Activated CD8-positive, alpha-beta T cell treated with anti-CD3 and anti-CD28 coated beads, Interleukin-2, amount 10 ng/mL, durations not matched to agents 7 days and 5 days (primary cell): ENCODE results near the gene KCNJ9. TPM values are rescaled to one million over a fixed set of nuclear protein-coding genes. Genes with fewer than 3 reads are reported as not detected.

ENCODE experiments used
- ATAC-seq: fragments of 150-1000 bp; cut with Tn5 transposase; one replicate; pipeline ENCODE4 v1.10.0; 2021; ENCODE audit warnings: moderate library complexity
- CTCF ChIA-PET: fragments of 350-600 bp; sonication (Branson Sonifier 250); formaldehyde crosslinking; loops from one replicate; lab custom pipeline; 2021; ENCODE audit warnings: antibody characterized with exemption; lab: Charles Lee
- POLR2A ChIA-PET: fragments of 350-600 bp; sonication (Branson Sonifier 250); formaldehyde crosslinking; loops from one replicate; lab custom pipeline; 2021; ENCODE audit warnings: antibody characterized with exemption; lab: Charles Lee
- DNase-seq: peaks from one replicate; pipeline ENCODE4 v3.0.0-alpha.2; 2020
- H3K27ac Mint-ChIP-seq: one replicate; pipeline ENCODE4 v1.8.0; 2021; ENCODE audit warnings: mild to moderate bottlenecking, mixed read lengths
- H3K27me3 Mint-ChIP-seq: one replicate; pipeline ENCODE4 v1.8.0; 2021; ENCODE audit warnings: low read depth, mixed read lengths
- H3K36me3 Mint-ChIP-seq: one replicate; pipeline ENCODE4 v1.8.0; 2021; ENCODE audit warnings: low read depth, mixed read lengths
- H3K4me1 Mint-ChIP-seq: one replicate; pipeline ENCODE4 v1.8.0; 2021; ENCODE audit warnings: low read depth, mixed read lengths
- H3K4me3 Mint-ChIP-seq: one replicate; pipeline ENCODE4 v1.8.0; 2021; ENCODE audit warnings: mild to moderate bottlenecking, mixed read lengths
- H3K9me3 Mint-ChIP-seq: one replicate; pipeline ENCODE4 v1.8.0; 2022; ENCODE audit warnings: mixed read lengths; ENCODE audit not compliant: insufficient read depth
- total RNA-seq, 2 experiments: library from RNA; stranded (reverse); gene quantifications; one replicate each; pipeline ENCODE4 v1.2.3, GENCODE V29; 2021

The KCNJ9 gene
- total RNA-seq, 2 experiments from 2014 or later, result not detected

- ChIA-PET CTCF (interaction anchor here (1.3 to 27.5 kb wide), 4 partner anchors 11 to 59 kb away, joined by 3 to 617 read pairs (median 18); no protein-coding TSS in a partner anchor), POLR2A (no interaction called here)
- peaks cover 52% of the 10 kb centered on the region for H3K27me3 Mint-ChIP-seq
- DNase-seq (no peak), ATAC-seq (no peak)
- H3K36me3 Mint-ChIP-seq, result no peaks in the 10 kb centered on the region
- H3K9me3 Mint-ChIP-seq, result no peaks in the 10 kb centered on the region
- no peak overlapping the region for H3K27ac Mint-ChIP-seq
- H3K4me1 Mint-ChIP-seq, result peaks cover 14% of the 10 kb centered on the region
- no peak overlapping the region for H3K4me3 Mint-ChIP-seq
Observed at GRCh38 chr1:160066829-160067745, 14.3 kb upstream of the KCNJ9 start.

DNA sequence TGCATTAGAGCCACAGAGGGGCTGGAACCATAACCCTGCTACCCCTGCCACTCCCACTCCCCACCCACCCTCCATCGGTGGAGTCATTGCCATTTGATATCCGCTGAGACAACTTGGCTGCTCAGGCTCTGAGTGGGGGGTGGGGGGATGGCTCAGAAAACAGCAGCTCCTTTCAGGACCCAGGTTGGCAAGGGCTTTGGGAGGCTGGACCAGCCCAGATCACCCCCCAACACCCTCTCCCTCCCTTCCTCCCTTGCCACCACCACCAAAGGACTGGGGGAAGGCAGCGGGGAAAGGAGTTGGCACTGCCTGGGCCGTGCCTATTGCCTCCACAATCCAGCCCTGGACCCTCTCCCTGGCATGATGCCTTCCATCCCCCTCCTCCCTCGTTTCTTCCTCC, 13.1 kb upstream of the KCNJ9 start:
- ChIA-PET CTCF (interaction anchor here (1.3 to 27.5 kb wide), 4 partner anchors 10 to 60 kb away, joined by 3 to 617 read pairs (median 18); no protein-coding TSS in a partner anchor), POLR2A (no interaction called here)
- Mint-ChIP-seq H3K27me3 (peaks cover 55% of the 10 kb centered on the region), H3K36me3 (no peaks in the 10 kb centered on the region), H3K9me3 (no peaks in the 10 kb centered on the region), H3K4me1 (peaks cover 14% of the 10 kb centered on the region), H3K27ac (no peak overlapping the region), H3K4me3 (no peak overlapping the region)
- ATAC-seq, result no peak
- no peak for DNase-seq

- no peak within 1 kb of the TSS for H3K27ac Mint-ChIP-seq
- peak within 1 kb of the TSS; percentile 66 for H3K4me3 Mint-ChIP-seq
- POLR2A ChIA-PET, result no interaction called here
- CTCF ChIA-PET, result interaction anchor here (1.4 to 27.5 kb wide), 4 partner anchors 9 to 17 kb away, joined by 4 to 617 read pairs (median 39); partner anchors contain the start of gene KCNJ9
- DNase-seq (no peak), ATAC-seq (no peak)
- peaks cover 14% of the 10 kb centered on the region for H3K4me1 Mint-ChIP-seq
- H3K27me3 Mint-ChIP-seq, result peaks cover 58% of the 10 kb centered on the region
- no peaks in the 10 kb centered on the region for H3K36me3 Mint-ChIP-seq
- no peaks in the 10 kb centered on the region for H3K9me3 Mint-ChIP-seq
Observed at GRCh38 chr1:160069460-160070231, 11.7 kb upstream of the KCNJ9 start, which contains the start of gene KCNJ10. KCNJ10 (minus strand) TSS chr1:160070160; CDS start chr1:160042532, 27,628 bp downstream.

- Mint-ChIP-seq H3K4me1 (peaks cover 14% of the 10 kb centered on the region), H3K27ac (no peak overlapping the region), H3K27me3 (peaks cover 55% of the 10 kb centered on the region), H3K4me3 (peak overlapping the region; percentile 66), H3K9me3 (no peaks in the 10 kb centered on the region), H3K36me3 (no peaks in the 10 kb centered on the region)
- DNase-seq (peak; percentile 67), ATAC-seq (peak; percentile 91)
- ChIA-PET POLR2A (no interaction called here), CTCF (interaction anchor here (1.4 to 27.5 kb wide), 4 partner anchors 8 to 18 kb away, joined by 4 to 617 read pairs (median 39); partner anchors contain the start of gene KCNJ9)
Observed at GRCh38 chr1:160070243-160071163, 10.8 kb upstream of the KCNJ9 start.

DNA sequence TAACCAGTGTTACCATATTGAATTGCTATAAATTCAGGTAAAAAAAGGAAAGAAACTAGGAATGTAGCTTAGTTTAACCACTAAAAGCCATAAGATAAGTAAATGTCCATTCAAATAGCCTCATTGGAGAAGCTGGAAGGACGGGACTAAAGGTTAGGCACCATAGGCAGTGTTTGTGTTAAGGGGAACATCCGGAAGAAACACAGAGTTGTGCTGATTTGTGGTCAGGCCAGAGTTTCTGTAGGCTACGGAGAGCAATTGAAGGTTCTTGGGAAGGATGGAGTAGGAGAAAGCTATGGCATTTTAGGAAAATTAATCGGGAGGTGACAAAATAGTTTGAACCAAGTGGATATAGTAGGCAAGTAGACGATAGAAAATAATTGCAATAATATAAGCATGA, 10.0 kb upstream of the KCNJ9 start:
- Mint-ChIP-seq H3K27me3 (peaks cover 55% of the 10 kb centered on the region), H3K4me1 (peaks cover 14% of the 10 kb centered on the region), H3K9me3 (no peaks in the 10 kb centered on the region), H3K27ac (no peak overlapping the region), H3K4me3 (no peak overlapping the region), H3K36me3 (no peaks in the 10 kb centered on the region)
- CTCF ChIA-PET, result interaction anchor here (0.7 to 27.5 kb wide), 4 partner anchors 7 to 27 kb away, joined by 3 to 617 read pairs (median 39); partner anchors contain the start of gene IGSF8
- DNase-seq (no peak), ATAC-seq (no peak)
- POLR2A ChIA-PET, result no interaction called here

GRCh38 chr1:160074865-160075264, 6.5 kb upstream of the KCNJ9 start:
- ATAC-seq (no peak), DNase-seq (no peak)
- peaks cover 13% of the 10 kb centered on the region for H3K4me1 Mint-ChIP-seq
- H3K27ac Mint-ChIP-seq, result no peak overlapping the region
- ChIA-PET POLR2A (interaction anchor here (1.3 kb wide), 1 partner anchor 24 kb away, joined by 5 read pairs; no protein-coding TSS in a partner anchor), CTCF (interaction anchor here (7.2 to 27.5 kb wide), 2 partner anchors 11 to 22 kb away, joined by 58 to 617 read pairs; no protein-coding TSS in a partner anchor)
- no peaks in the 10 kb centered on the region for H3K9me3 Mint-ChIP-seq
- peaks cover 44% of the 10 kb centered on the region for H3K27me3 Mint-ChIP-seq
- H3K36me3 Mint-ChIP-seq, result no peaks in the 10 kb centered on the region
- no peak overlapping the region for H3K4me3 Mint-ChIP-seq

- Mint-ChIP-seq H3K27me3 (peaks cover 45% of the 10 kb centered on the region), H3K9me3 (no peaks in the 10 kb centered on the region), H3K4me3 (no peak overlapping the region), H3K27ac (no peak overlapping the region), H3K36me3 (no peaks in the 10 kb centered on the region), H3K4me1 (peaks cover 6% of the 10 kb centered on the region)
- CTCF ChIA-PET, result interaction anchor here (7.2 to 27.5 kb wide), 2 partner anchors 10 to 23 kb away, joined by 58 to 617 read pairs; no protein-coding TSS in a partner anchor
- no peak for ATAC-seq
- DNase-seq, result no peak
- POLR2A ChIA-PET, result interaction anchor here (1.3 kb wide), 1 partner anchor 23 kb away, joined by 5 read pairs; no protein-coding TSS in a partner anchor
Observed at GRCh38 chr1:160075836-160076235, 5.5 kb upstream of the KCNJ9 start.

GRCh38 chr1:160076295-160076694, 5.0 kb upstream of the KCNJ9 start:
- CTCF ChIA-PET, result interaction anchor here (7.2 to 27.5 kb wide), 2 partner anchors 9 to 24 kb away, joined by 58 to 617 read pairs; no protein-coding TSS in a partner anchor
- no peak overlapping the region for H3K27ac Mint-ChIP-seq
- H3K27me3 Mint-ChIP-seq, result peaks cover 47% of the 10 kb centered on the region
- H3K36me3 Mint-ChIP-seq, result no peaks in the 10 kb centered on the region
- no peak overlapping the region for H3K4me3 Mint-ChIP-seq
- POLR2A ChIA-PET, result interaction anchor here (1.3 kb wide), 1 partner anchor 23 kb away, joined by 5 read pairs; no protein-coding TSS in a partner anchor
- H3K4me1 Mint-ChIP-seq, result peaks cover 5% of the 10 kb centered on the region
- ATAC-seq, result no peak
- no peaks in the 10 kb centered on the region for H3K9me3 Mint-ChIP-seq
- DNase-seq, result no peak

DNA sequence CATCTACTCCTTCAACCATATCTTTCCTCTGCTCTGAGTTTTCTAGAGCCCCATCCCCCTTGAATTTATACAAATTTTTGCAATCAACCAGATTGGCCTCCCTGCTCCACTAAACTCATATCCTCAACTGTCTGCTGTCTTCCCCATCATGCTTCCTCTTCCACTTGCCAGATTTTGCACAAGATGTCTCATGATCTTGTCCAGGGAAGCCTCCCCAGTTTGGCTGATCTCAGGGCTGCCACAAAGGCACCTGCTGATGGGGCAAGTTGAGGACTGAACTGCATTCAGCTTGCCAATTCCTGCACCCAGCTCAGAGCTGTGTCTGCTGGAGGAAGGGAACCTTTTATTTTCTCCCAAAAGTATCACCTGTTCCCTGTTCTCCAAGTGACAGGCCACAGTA, 3.9 kb upstream of the KCNJ9 start:
- H3K27ac Mint-ChIP-seq, result no peak overlapping the region
- POLR2A ChIA-PET, result no interaction called here
- CTCF ChIA-PET, result interaction anchor here (0.6 to 27.5 kb wide), 20 partner anchors 7 to 302 kb away, joined by 3 to 617 read pairs (median 4); partner anchors contain the start of genes IGSF8, KCNJ10 and PIGM
- ATAC-seq, result no peak
- peaks cover 3% of the 10 kb centered on the region for H3K4me1 Mint-ChIP-seq
- H3K27me3 Mint-ChIP-seq, result peaks cover 47% of the 10 kb centered on the region
- no peaks in the 10 kb centered on the region for H3K36me3 Mint-ChIP-seq
- no peaks in the 10 kb centered on the region for H3K9me3 Mint-ChIP-seq
- H3K4me3 Mint-ChIP-seq, result no peak overlapping the region
- no peak for DNase-seq

DNA sequence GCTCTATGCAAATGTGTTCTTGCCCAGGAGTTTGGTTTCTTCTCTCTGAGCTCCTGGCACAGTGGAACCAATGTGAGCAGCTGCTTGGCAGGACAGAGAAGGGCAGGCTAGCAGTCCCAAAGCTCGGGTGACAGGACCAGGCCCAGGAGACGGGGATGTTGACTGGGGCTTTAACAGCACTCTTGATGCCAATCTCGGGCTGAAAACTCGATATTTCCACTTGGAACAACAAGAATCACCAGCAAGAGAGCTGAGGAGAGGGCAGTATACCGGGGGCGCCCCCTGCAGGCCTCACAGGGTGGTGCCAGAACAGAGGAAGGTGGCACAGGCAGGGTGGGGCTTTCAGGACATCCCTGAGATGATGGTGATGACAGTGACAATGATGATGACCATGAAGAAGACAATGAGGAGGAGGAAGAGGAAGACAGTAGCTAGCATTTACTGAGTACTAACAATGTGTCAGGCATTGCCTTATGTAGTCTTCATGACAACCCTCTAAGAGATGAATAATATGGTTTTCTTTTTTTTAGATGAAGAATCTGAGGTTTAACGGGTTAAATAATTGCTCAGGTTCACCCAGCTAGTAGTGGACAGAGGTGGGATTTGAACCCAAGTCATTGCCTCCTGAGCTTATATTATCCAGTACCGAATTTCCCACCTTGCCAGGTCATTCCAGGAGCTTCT, 2.7 kb upstream of the KCNJ9 start:
- Mint-ChIP-seq H3K4me3 (no peak overlapping the region), H3K27me3 (peaks cover 49% of the 10 kb centered on the region), H3K4me1 (peaks cover 5% of the 10 kb centered on the region), H3K27ac (no peak overlapping the region), H3K9me3 (no peaks in the 10 kb centered on the region), H3K36me3 (no peaks in the 10 kb centered on the region)
- peak; percentile 93 for ATAC-seq
- DNase-seq, result peak; percentile 78
- CTCF ChIA-PET, result interaction anchor here (0.6 to 27.5 kb wide), 51 partner anchors 8 to 301 kb away, joined by 3 to 617 read pairs (median 4); partner anchors contain the start of genes IGSF8, KCNJ10, PEX19 and PIGM
- POLR2A ChIA-PET, result interaction anchor here (0.6 to 1.1 kb wide), 3 partner anchors 20 to 58 kb away, joined by 3 to 4 read pairs (median 3); partner anchors contain the start of gene IGSF8
